Astrocyte (in vitro differentiated cells and primary cell): Measurements from ENCODE around the gene IQCE. TPM values are rescaled to one million over a fixed set of nuclear protein-coding genes. Genes with fewer than 3 reads are reported as not detected.

Source experiments
- DNase-seq: peaks from one replicate; pipeline ENCODE4 v3.0.0-alpha.2; 2010; ENCODE audit warnings: low read depth
- FAIRE-seq: peaks from 2 replicates; lab custom pipeline; 2011; peaks lifted over from hg19 to GRCh38; lab: Jason Lieb, UNC
- H2AFZ ChIP-seq: 2 replicates; pipeline ENCODE4 v1.6.0; 2012; ENCODE audit warnings: low read depth, low read length, inconsistent platforms
- H3K27ac ChIP-seq: 2 replicates; pipeline ENCODE4 v1.5.1; 2011; ENCODE audit warnings: low read depth, low read length, inconsistent platforms
- H3K27me3 ChIP-seq: 2 replicates; pipeline ENCODE4 v1.6.0; 2011; ENCODE audit warnings: low read length, inconsistent platforms; ENCODE audit not compliant: insufficient read depth
- H3K36me3 ChIP-seq: 2 replicates; pipeline ENCODE4 v1.5.1; 2011; ENCODE audit warnings: low read length, inconsistent platforms; ENCODE audit not compliant: insufficient read depth
- H3K4me1 ChIP-seq: 2 replicates; pipeline ENCODE4 v1.5.1; 2011; ENCODE audit warnings: low read length, inconsistent platforms; ENCODE audit not compliant: insufficient read depth
- H3K4me2 ChIP-seq: 2 replicates; pipeline ENCODE4 v1.6.0; 2012; ENCODE audit warnings: low read length, inconsistent platforms
- H3K4me3 ChIP-seq: 2 replicates; pipeline ENCODE4 v1.5.1; 2011; ENCODE audit warnings: low read depth, mild to moderate bottlenecking, low read length, inconsistent platforms; ENCODE audit not compliant: insufficient read depth
- H3K79me2 ChIP-seq: 2 replicates; pipeline ENCODE4 v1.6.0; 2012; ENCODE audit warnings: mild to moderate bottlenecking, low read length, inconsistent platforms; ENCODE audit not compliant: insufficient read depth
- H3K9ac ChIP-seq: 2 replicates; pipeline ENCODE4 v1.6.0; 2012; ENCODE audit warnings: mild to moderate bottlenecking, low read length, inconsistent platforms
- H3K9me3 ChIP-seq: 2 replicates; pipeline ENCODE4 v1.5.1; 2012; ENCODE audit warnings: low read depth, mild to moderate bottlenecking, low read length, inconsistent platforms; ENCODE audit not compliant: insufficient read depth
- H4K20me1 ChIP-seq: 2 replicates; pipeline ENCODE4 v1.6.0; 2012; ENCODE audit warnings: low read length, inconsistent platforms; ENCODE audit not compliant: insufficient read depth
- H3K27ac Mint-ChIP-seq: one replicate; pipeline ENCODE4 v1.8.0; 2021; ENCODE audit warnings: mild to moderate bottlenecking, mixed read lengths; ENCODE audit not compliant: unreplicated experiment
- H3K27me3 Mint-ChIP-seq: one replicate; pipeline ENCODE4 v1.8.0; 2021; ENCODE audit warnings: low read depth, mixed read lengths; ENCODE audit not compliant: unreplicated experiment
- H3K36me3 Mint-ChIP-seq: one replicate; pipeline ENCODE4 v1.8.0; 2021; ENCODE audit warnings: low read depth, mixed read lengths; ENCODE audit not compliant: unreplicated experiment
- H3K4me1 Mint-ChIP-seq: one replicate; pipeline ENCODE4 v1.8.0; 2021; ENCODE audit warnings: low read depth, mixed read lengths; ENCODE audit not compliant: unreplicated experiment
- H3K4me3 Mint-ChIP-seq: one replicate; pipeline ENCODE4 v1.8.0; 2021; ENCODE audit warnings: mild to moderate bottlenecking, moderate library complexity, mixed read lengths; ENCODE audit not compliant: unreplicated experiment
- H3K9me3 Mint-ChIP-seq: one replicate; pipeline ENCODE4 v1.8.0; 2021; ENCODE audit warnings: mild to moderate bottlenecking, mixed read lengths; ENCODE audit not compliant: unreplicated experiment
- CTCF ChIP-seq: IDR thresholded peaks from 2 replicates; pipeline ENCODE4 v1.5.1; 2011; ENCODE audit warnings: low read depth, mild to moderate bottlenecking, inconsistent platforms, low read length, moderate library complexity; ENCODE audit not compliant: insufficient read depth
- EZH2 ChIP-seq: IDR thresholded peaks from 2 replicates; pipeline ENCODE4 v1.6.1; 2012; ENCODE audit warnings: mild to moderate bottlenecking, low read length, inconsistent platforms; ENCODE audit not compliant: insufficient read depth
- total RNA-seq: library from RNA; stranded (reverse); gene quantifications from 2 replicates; pipeline ENCODE4 v1.2.1, GENCODE V29; 2021

IQCE gene
- total RNA-seq, 1 donor from 2014 or later = 13.1 TPM

- no peak for FAIRE-seq
- H3K27ac Mint-ChIP-seq = no peak overlapping the region
Observed at GRCh38 chr7:2598154-2598823, 39.5 kb downstream of the IQCE start.

DNA sequence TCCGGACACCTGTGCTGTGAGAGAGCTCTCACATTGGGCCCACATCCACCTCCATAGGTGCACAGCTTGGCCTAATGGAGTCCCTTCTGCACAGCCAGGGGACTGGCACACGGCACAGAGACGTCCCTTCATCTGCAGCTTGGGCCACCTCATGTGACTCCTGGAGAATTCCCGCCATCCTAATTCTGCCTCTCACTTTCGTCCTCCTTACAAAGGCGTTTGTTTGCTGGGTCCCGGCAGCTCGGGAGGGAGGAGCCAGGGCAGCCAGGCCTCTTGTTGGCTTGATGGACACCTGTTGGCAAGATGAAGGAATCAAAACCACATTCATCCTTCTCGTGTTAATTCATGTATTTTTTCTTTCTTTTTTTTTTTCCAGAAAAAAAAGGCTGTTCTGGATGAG, 42.3 kb downstream of the IQCE start:
- Mint-ChIP-seq H3K36me3 (peaks cover 22% of the 10 kb centered on the region), H3K4me1 (no peaks in the 10 kb centered on the region), H3K27ac (no peak overlapping the region), H3K4me3 (no peak overlapping the region), H3K27me3 (peaks cover 3% of the 10 kb centered on the region), H3K9me3 (no peaks in the 10 kb centered on the region)
- H3K27me3 ChIP-seq = no peaks in the 10 kb centered on the region
- TF ChIP-seq CTCF (no peak), EZH2 (no peak)
- no peak overlapping the region for H3K4me3 ChIP-seq
- no peaks in the 10 kb centered on the region for H3K4me1 ChIP-seq
- no peak for FAIRE-seq
- no peaks in the 10 kb centered on the region for H3K36me3 ChIP-seq
- H2AFZ ChIP-seq = no peak overlapping the region
- no peak overlapping the region for H3K9ac ChIP-seq
- no peaks in the 10 kb centered on the region for H3K9me3 ChIP-seq
- no peak overlapping the region for H3K27ac ChIP-seq
- H3K4me2 ChIP-seq = no peak overlapping the region
- H3K79me2 ChIP-seq = no peaks in the 10 kb centered on the region
- H4K20me1 ChIP-seq = no peaks in the 10 kb centered on the region
- DNase-seq = no peak

More at GRCh38 chr7:2598154-2598823, 39.5 kb downstream of the IQCE start:
- H3K4me1 Mint-ChIP-seq = no peaks in the 10 kb centered on the region
- TF ChIP-seq EZH2 (no peak), CTCF (no peak)
- no peak overlapping the region for H2AFZ ChIP-seq
- H3K27ac ChIP-seq = no peak overlapping the region
- H3K4me1 ChIP-seq = no peaks in the 10 kb centered on the region
- no peaks in the 10 kb centered on the region for H3K79me2 ChIP-seq
- H3K9me3 Mint-ChIP-seq = no peaks in the 10 kb centered on the region
- H3K4me2 ChIP-seq = no peak overlapping the region
- no peaks in the 10 kb centered on the region for H3K9me3 ChIP-seq
- H3K36me3 ChIP-seq = peaks cover 4% of the 10 kb centered on the region
- no peak overlapping the region for H3K4me3 ChIP-seq
- H3K4me3 Mint-ChIP-seq = no peak overlapping the region
- H3K27me3 ChIP-seq = no peaks in the 10 kb centered on the region
- peaks cover 28% of the 10 kb centered on the region for H3K36me3 Mint-ChIP-seq
- no peak overlapping the region for H3K9ac ChIP-seq
- H3K27me3 Mint-ChIP-seq = no peaks in the 10 kb centered on the region
- no peaks in the 10 kb centered on the region for H4K20me1 ChIP-seq
- DNase-seq = no peak

DNA sequence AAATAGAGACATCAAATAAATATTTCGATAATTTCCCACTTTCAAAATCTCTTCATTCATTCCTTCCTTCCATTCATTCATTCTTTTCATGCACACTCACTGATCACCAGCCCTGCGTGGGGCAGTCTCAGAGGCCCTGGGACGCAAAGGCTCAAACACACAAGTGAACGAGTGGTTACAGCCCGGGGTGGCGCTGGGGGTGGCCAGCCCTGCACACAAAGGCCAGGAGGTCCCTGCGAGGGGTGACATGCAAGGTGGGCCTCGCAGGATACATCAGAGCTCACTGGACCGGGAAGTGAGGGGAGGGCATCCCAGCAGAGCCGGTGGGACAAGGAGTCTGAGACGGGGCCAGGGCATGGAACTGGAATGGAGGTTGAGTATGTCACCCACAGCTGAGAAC, 43.1 kb downstream of the IQCE start:
- H3K36me3 ChIP-seq = no peaks in the 10 kb centered on the region
- H2AFZ ChIP-seq = no peak overlapping the region
- no peaks in the 10 kb centered on the region for H3K9me3 ChIP-seq
- H3K4me2 ChIP-seq = no peak overlapping the region
- Mint-ChIP-seq H3K27me3 (peaks cover 3% of the 10 kb centered on the region), H3K36me3 (peaks cover 22% of the 10 kb centered on the region), H3K4me1 (no peaks in the 10 kb centered on the region), H3K9me3 (no peaks in the 10 kb centered on the region), H3K27ac (no peak overlapping the region), H3K4me3 (no peak overlapping the region)
- no peaks in the 10 kb centered on the region for H3K4me1 ChIP-seq
- no peak overlapping the region for H3K27ac ChIP-seq
- no peaks in the 10 kb centered on the region for H3K79me2 ChIP-seq
- no peak overlapping the region for H3K9ac ChIP-seq
- no peaks in the 10 kb centered on the region for H3K27me3 ChIP-seq
- H3K4me3 ChIP-seq = no peak overlapping the region
- no peak for DNase-seq
- FAIRE-seq = no peak
- H4K20me1 ChIP-seq = no peaks in the 10 kb centered on the region
- TF ChIP-seq EZH2 = no peak
- no peak for TF ChIP-seq CTCF
